NOMO-1 treated with dmso at 0.1 percent for 144 hours (cell line): ENCODE measurements around the gene SPTLC1.

ENCODE experiments used
- DNase-seq: peaks from one replicate; lab custom pipeline; 2025; ENCODE audit not compliant: unreplicated experiment; lab: John Stamatoyannopoulos, UW

SPTLC1 gene

DNA sequence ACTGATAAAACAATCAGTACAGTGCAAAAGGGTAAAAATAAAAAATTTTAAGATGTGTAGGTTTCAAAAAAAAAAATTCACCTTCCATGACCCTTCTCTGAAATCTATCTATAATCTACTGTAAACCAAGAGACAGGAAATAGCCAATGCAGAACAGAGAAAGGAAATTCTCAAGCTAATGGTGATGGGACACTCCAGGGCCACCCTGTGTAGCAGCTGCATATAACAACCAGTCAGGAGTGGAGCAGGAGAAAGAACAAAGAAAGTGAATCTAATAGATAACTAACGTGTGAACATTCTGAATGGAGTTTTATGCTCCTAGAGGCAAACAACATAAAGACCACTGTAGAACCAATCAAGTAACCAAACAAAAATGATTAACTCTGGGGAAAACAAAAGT, 16.6 kb downstream of the SPTLC1 start:
- no peak for DNase-seq

DNA sequence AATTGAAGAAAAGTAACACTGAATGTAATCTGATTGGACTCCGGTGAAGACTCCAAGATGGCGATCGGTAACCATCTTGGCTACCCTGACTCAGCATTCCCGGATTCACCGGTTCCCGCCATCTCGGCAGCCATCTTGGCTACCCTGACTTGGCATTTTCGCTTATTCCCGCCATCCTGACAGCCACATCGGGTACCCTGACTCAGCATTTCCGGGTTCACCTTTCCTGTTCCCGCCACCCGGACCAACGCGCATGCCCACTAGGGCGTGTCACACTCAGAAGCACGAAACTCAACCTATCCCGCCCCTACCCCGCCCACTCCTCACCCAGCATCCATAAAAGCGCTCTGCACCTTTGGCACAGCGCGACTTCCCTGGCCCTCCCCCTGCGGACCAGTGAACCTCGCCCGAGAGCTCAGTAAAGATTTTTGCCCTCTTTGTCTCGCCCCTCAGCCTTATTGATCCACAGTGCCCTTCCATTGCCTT, 17.2 kb downstream of the SPTLC1 start:
- no peak for DNase-seq

- no peak for DNase-seq
These were observed 20.0 kb downstream of the SPTLC1 start for GRCh38 chr9:92095236-92095635.

DNA sequence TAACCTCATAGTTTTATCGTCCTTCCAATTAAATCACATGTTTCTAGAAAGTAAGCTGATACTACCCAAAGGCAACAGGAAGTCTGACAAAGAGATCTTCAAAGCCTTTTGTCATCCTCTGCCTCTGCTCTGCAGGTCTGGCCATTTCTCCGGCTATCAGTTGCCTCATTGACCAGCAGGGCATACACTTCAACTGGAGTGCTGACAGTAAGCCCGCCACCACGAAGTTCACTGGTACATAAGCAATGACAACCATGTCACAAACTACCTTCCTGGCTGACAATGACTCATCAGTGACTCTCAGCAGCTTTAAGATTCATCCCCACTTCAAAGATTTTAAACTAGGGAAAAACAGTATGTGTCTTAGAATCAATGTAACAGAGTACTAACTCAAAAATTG, 20.6 kb downstream of the SPTLC1 start:
- no peak for DNase-seq

GRCh38 chr9:92077888-92078287, 37.3 kb downstream of the SPTLC1 start:
- no peak for DNase-seq

DNA sequence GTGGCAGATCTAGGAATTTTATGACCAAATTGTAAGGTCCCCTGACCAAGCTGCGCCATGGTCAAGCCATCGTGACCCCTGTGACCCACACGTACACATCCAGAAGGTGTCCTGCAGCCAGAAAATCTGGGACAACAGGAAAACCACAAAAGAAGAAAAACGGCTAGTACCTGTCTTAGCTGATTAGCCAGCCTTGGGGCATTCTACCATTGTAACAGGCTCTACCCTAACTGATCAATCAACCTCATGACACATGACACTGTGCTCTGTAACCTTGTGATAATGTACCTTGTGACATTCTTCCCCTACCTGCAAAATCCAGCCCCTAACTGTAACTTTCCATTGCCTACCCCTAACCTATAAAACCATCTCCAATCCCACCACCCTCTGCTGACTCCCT, 43.6 kb downstream of the SPTLC1 start:
- no peak for DNase-seq

DNA sequence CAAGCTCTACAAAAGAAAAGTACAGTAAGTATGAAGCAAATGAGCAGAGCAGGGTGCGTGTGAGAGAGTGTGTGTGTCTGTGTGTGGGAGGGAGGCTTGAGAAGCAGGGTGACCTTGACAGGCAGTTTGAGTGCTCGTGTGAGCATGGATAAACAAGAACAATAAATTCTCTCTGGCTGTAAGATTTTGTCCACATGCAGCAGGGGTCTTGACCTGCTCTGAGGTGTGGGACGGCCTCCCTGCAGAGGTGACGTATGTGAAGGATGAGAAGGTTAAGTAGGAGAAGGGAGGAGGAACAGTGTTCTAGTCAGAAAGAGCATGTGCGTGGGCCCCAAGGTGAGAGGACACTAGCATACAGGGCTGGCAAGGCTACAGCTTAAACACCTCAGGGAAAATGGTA, 49.0 kb downstream of the SPTLC1 start:
- no peak for DNase-seq

DNA sequence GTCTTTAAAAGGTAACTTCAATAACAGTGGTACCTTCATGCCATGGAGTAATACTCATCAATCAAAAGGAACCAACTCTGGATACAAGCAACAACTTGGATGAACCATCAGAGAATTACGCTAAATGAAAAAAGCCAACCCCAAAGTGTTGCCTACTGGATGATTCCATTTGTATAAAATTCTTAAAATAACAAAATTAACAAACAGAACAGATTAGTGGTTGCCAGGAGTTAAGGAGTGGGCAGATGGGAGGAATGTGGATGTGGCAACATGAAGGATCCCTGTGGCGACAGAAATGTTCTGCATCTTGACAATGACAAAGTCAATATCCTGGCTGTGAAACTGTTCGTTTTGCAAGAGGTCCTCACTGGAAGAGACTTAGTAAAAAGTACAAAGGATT, 50.5 kb downstream of the SPTLC1 start:
- no peak for DNase-seq

- no peak for DNase-seq
These were observed 54.0 kb downstream of the SPTLC1 start for GRCh38 chr9:92061184-92061583.

- DNase-seq: no peak
These were observed 55.6 kb downstream of the SPTLC1 start for GRCh38 chr9:92059661-92060060.

GRCh38 chr9:92058723-92059444, 56.3 kb downstream of the SPTLC1 start:
- DNase-seq: no peak

DNA sequence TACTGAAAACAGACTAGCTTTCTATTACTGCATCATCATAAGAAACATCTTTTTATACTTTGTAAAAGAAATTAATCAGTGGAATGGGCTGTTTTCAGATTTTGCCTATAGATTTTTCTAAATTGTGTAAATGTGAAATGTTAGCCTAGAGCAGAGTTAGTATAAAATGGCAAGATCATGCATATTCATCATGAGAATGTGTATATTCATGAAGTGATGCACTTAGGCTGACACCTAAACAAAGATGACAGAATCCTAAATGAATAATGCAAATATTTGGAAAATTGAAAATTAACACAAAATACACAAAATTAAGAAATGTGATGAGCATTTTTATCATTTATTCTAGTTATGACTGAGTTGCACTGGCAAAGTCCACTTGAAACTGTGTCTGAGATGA, 57.2 kb downstream of the SPTLC1 start:
- DNase-seq: no peak

- no peak for DNase-seq
These were observed 58.0 kb downstream of the SPTLC1 start for GRCh38 chr9:92057226-92057625.

GRCh38 chr9:92055624-92056023, 59.6 kb downstream of the SPTLC1 start:
- no peak for DNase-seq

DNA sequence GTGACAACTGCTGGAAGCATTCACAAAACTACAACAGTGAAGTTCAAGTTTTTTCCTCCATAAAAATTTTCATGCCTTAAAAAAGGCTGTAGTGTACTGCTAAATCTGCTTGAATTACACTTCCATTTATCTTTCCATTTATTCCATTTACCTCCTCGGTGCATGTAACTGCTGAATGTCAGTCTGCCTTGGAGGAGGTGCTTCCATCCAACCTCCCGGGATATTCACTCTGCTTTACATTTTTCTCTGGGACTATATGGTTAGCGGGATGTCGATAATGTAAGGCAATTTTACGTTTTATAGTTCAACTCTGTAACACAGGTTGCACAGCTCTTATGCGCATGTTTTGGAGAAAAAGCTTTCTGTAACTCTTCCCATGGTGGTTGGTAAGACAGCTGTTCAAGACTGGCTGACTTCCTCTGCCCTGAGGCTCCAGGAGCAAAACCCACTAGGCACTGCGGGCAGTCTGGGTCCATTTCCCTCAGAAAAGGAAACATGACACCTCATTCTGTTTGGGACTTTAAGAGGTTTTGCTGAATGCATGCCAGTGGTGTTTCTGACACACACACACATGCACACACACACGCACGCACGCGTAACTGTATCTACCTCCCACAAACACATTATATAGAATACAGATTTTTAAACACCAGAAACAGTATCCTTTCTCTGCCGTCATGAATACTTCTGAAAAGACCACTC, 66.1 kb downstream of the SPTLC1 start:
- no peak for DNase-seq

- no peak for DNase-seq
These were observed 67.7 kb downstream of the SPTLC1 start for GRCh38 chr9:92047500-92047899.

GRCh38 chr9:92046676-92047075, 68.5 kb downstream of the SPTLC1 start:
- no peak for DNase-seq

- no peak for DNase-seq
These were observed 70.3 kb downstream of the SPTLC1 start for GRCh38 chr9:92044936-92045335.

GRCh38 chr9:92043002-92043401, 72.2 kb downstream of the SPTLC1 start:
- no peak for DNase-seq

DNA sequence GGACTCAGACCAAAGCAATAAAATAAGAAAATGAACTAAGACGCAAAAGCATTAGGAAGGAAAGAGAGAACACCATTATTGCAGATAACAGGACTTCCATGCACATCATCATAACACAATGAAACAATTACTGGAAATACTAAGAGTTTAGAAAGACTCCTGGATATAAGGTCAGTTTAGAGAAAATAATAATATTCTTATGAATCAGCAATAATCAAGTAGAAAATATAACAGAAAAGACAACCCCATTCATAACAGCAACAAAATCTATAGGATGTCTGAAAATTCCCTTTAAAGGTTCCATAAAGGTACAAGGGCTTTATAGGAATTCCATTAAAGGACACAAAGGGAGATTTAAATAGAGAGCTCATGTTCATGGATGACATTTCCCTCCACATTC, 73.0 kb downstream of the SPTLC1 start:
- no peak for DNase-seq

DNA sequence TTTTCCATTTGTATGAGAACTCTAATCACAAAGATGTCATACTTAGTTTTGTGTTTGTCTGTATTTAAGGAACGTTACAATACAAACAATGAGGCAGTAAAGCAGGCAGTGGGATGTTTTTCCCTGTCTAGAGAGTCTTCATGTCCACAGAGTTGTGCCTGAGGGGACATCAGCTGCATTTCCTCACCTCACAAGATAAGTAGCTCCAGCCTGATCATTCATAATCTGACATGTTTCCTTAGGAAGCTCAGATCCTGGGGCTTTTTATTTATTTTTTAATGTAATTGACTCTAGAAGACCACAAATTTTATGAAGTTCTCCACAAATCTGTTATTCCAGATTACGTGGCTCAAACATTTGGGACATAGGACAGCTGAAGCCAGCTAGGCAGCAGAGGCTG, 78.5 kb downstream of the SPTLC1 start:
- no peak for DNase-seq

DNA sequence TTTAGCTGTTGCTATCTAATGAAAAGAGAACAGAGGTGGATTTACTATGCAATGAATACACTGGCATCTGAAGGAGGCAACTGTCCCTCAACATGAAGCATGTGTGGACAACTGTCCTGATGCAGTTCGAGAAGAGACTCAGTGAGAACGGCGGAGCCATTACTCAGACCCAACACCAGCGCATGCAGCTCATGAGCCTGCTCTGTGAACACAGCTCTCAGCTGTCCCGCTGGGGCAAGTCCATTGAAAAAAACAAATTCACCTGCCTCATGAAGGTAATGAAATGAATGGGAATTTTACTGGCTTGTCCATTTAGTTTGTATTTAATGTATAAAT, 78.8 kb downstream of the SPTLC1 start:
- no peak for DNase-seq
